ENCODE data around the gene OSBPL5.

Gene OSBPL5

GRCh38 chr11:3049430-3050243 lies 115.5 kb downstream of the OSBPL5 start:
- no peak for DNase-seq

GRCh38 chr11:3047637-3048036 lies 117.5 kb downstream of the OSBPL5 start:
- no peak for DNase-seq

DNA sequence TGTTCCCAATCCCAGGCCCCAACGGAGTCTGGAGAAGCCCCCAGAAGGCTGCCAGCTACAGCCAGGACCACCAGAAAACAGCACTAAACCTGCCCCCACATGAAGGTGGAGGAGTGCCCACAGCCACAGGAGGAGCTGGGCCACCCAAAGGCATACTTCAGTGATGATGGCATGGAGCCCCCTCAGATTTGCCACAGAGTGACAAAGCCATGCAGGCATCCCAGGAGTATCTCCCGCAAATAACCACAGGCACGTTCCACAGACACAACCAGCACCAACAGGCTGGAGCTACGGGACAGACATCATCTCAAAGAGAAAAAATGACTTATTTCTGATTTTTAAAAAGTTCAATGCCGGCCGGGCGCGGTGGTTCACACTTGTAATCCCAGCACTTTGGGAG lies 118.5 kb downstream of the OSBPL5 start:
- no peak for DNase-seq

GRCh38 chr11:3046190-3046589 lies 118.9 kb downstream of the OSBPL5 start:
- no peak for DNase-seq

DNA sequence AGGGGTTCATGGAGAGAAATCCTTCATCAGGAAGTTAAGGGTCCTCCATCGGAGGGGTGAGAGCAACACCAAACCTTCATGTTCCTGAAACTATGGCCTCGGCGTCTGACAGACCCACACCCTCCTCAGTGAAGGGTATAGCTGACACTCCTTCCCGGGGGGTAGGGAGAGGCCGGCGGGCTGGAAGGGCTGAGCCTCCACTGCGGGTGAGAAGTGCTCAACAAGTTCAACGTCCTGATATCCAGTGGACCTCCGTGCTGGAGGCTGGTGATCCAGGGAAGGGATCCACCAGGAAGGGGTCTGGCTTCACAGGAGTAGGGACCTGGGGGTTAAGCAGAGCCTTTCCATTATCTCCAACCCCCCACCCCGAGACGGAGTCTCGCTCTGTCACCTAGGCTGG lies 120.2 kb downstream of the OSBPL5 start:
- DNase-seq, result no peak

DNA sequence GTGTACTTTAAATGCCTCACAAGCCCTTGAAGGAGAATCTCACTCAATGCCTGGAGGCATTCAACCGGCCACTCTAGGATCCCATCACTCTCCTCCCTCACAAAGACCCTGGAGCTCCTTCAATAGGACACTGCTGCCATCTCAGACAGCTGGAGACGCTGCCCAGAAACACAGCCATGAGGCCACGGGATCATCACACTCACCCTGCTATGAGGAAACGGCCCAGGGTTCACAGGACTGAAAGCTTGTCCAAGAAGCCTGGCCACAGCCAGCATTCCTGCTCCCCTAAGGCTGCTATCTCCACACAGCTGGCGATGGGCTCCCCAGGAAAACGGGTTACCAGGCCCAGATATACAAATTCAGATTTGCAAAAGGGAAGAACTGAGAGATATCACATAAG lies 121.1 kb downstream of the OSBPL5 start:
- no peak for DNase-seq

DNA sequence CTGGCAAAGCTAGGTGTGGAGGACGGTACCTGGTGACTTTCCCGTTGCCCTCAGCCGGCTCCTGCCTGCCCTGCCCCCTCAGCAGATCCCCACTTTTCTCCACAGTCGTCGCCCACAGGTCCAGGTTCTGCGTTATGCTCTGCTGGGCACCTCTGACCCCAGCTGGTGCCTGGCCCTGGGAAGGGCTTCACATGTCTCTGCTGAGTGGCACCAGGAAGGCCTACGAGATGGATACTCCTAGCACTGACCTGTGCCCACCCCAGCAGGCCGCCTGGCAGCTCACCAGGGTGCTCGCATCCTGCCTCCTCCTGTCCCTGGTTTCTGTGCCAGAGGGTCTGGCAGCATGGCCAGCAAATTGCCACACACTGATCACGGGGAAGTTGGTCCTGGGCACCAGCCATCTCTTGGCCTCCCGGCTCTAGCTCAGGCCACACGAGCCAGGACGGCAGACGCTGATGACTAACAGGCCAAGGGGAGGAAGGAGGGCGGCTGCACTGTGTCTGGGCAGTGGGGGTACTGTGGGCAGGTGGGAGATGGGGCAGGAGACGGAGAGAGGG lies 121.7 kb downstream of the OSBPL5 start:
- DNase-seq, result no peak

GRCh38 chr11:3042496-3043314 lies 122.4 kb downstream of the OSBPL5 start:
- DNase-seq, result no peak

DNA sequence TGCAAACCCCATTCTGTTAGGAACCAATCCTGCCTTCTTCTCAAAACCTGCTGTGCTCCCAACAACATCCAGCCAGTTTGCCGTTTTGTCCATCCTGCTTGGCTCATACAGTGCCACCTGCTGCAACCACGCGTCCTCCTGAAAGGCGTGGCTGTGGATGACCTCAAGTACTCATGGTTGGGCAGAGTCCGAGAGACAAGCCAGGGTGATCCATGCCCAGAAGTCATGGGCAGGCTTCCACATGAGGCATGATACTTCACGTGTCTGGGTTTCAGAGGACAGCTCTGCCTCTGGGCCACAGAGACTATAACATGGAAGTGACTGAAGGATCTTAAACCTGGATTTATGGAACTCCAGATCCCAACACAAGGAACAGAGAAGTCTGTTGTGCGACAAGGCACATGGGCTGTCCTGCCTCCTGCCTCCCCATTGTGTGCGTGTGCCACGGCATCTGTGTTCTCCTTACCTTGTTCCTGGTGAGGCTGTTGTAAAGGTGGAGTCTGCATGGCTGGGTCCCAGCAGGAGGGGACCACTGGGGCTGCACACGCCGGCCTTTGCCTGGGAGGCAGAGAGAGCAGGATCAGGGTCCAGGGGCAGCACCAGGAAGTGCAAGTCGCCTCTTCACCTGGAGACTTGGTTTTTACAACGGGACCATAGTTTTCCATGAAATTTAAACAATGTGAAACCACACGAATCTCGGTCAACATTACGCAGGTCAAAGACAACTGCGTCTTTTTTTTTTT lies 123.2 kb downstream of the OSBPL5 start:
- DNase-seq, result no peak

DNA sequence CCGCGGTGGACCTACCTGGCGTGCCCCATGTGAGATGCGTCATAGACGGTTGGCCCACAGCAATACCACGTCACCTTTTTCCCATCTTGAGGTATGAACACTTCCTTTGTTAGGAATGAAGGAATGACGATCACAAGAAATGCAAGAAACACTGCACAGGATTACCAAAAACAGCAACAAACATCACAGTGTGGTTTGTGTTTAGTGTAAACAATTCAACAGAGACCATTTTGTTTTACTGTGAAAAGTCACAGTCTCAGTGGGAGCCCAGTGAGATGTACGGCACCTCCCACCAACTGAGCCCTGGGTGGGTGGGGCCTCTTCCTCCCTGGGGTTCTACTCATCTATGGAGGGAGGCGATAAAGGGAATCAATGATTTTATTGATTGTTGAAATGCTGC lies 124.2 kb downstream of the OSBPL5 start:
- DNase-seq, result no peak

DNA sequence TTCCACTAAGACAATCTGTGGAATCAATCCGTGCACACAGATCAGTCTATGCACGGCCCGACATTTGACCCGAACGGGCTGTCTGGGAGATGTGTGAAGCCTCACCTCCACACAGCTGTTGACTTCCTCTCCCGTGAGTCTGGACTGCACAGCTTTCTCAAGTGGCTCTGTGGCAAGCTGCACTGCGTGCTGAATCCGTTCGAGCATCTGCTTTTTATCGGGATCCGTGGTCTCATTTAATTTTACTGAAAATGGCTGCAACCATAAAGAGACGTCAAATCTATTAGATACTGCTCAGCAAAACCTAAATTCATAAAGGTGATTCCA lies 127.2 kb downstream of the OSBPL5 start:
- DNase-seq, result no peak

Data from NCI-H1930 (cell line).